ENCODE measurements around the gene CXCL3. TPM values are rescaled to one million over a fixed set of nuclear protein-coding genes. Genes with fewer than 3 reads are reported as not detected.

CXCL3 gene
- total and polyA plus RNA-seq, 9 of the 15 experiments (the other 6 are each of a cell fraction or from before 2014, with no cell fraction given), result 2.3 to 8.9 (median 6.1) TPM

DNA sequence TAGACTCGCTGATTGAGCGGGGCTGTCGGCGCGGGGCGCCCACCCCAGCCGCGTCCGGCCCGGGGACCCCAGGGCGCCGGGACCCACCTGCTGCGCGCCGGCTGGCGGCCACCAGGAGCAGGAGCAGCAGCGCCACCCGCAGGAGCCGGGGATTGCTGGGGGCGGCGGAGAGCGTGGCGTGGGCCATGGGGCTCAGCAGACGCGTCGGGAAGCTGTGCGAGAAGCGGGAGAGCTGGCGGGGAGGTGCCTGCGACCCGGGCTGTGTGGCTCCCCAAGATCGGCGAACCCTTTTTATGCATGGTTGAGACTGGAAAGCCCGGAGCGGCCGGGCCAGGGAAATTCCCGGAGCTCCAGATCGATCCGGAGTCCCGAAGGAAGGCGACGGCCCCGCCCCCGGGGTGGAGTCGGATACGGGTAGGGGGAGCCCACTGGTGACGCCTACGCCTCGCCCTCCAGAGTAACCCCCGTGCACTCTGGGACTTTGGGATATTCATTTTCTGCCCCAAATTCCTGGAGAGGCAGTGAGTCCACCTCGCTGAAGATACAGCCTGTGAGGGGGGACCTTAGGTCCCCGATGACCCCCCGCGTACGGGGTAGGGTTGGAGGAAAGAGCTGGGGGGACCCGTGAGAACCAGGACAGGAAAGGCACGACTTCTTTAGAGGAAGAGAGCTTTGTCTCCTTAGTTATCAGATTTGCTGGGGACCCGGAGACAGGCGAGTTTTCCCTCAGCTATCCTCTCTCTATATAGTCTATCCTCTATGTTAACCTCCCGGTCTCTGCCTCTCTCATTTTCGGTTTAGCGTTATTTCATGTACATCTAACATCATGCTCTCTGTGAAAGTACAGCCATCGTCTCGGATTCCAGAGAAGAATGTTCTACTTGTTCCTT lies at the start of gene CXCL3 (continued):
- TF ChIP-seq KDM5B (IDR thresholded peaks at IDR 0.05; ENCODE audit: insufficient replicate concordance, low read depth, low read length), result peak; percentile 71
- TF ChIP-seq ASH1L (IDR thresholded peaks at IDR 0.05; ENCODE audit: borderline replicate concordance, low read depth, partially characterized antibody), result no peak
- TF ChIP-seq ZKSCAN1 (IDR thresholded peaks at IDR 0.05; ENCODE audit: low read depth, low read length), result no peak
- TF ChIP-seq ZNF830 (CRISPR knock-in tag; IDR thresholded peaks at IDR 0.05), result no peak
- TF ChIP-seq, protein P1, sequence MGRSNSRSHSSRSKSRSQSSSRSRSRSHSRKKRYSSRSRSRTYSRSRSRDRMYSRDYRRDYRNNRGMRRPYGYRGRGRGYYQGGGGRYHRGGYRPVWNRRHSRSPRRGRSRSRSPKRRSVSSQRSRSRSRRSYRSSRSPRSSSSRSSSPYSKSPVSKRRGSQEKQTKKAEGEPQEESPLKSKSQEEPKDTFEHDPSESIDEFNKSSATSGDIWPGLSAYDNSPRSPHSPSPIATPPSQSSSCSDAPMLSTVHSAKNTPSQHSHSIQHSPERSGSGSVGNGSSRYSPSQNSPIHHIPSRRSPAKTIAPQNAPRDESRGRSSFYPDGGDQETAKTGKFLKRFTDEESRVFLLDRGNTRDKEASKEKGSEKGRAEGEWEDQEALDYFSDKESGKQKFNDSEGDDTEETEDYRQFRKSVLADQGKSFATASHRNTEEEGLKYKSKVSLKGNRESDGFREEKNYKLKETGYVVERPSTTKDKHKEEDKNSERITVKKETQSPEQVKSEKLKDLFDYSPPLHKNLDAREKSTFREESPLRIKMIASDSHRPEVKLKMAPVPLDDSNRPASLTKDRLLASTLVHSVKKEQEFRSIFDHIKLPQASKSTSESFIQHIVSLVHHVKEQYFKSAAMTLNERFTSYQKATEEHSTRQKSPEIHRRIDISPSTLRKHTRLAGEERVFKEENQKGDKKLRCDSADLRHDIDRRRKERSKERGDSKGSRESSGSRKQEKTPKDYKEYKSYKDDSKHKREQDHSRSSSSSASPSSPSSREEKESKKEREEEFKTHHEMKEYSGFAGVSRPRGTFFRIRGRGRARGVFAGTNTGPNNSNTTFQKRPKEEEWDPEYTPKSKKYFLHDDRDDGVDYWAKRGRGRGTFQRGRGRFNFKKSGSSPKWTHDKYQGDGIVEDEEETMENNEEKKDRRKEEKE (IDR thresholded peaks at IDR 0.05; ENCODE audit: borderline replicate concordance in 1 of 2, control insufficient read depth in 1 of 2, low read depth in 2 of 2, low read length in 1 of 2), result no peak
- 0 out of 2 replicates have a peak, but pooled peaks have one; percentile 5 for TF ChIP-seq TCF3 (CRISPR knock-in tag; IDR thresholded peaks at IDR 0.05)
- no peak for TF ChIP-seq CHD2 (IDR thresholded peaks at IDR 0.05; ENCODE audit: low read depth, low read length)
- no peak for TF ChIP-seq RAD51 (IDR thresholded peaks at IDR 0.05; ENCODE audit: borderline replicate concordance, low read depth)
- TF ChIP-seq HCFC1 (IDR thresholded peaks at IDR 0.05; ENCODE audit: low read depth, low read length), result no peak
- TF ChIP-seq, protein P2, sequence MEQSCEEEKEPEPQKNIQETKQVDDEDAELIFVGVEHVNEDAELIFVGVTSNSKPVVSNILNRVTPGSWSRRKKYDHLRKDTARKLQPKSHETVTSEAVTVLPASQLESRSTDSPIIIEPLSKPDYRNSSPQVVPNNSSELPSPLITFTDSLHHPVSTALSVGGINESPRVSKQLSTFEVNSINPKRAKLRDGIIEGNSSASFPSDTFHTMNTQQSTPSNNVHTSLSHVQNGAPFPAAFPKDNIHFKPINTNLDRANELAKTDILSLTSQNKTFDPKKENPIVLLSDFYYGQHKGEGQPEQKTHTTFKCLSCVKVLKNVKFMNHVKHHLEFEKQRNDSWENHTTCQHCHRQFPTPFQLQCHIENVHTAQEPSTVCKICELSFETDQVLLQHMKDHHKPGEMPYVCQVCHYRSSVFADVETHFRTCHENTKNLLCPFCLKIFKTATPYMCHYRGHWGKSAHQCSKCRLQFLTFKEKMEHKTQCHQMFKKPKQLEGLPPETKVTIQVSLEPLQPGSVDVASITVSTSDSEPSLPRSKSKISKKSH (CRISPR knock-in tag; IDR thresholded peaks at IDR 0.05), result no peak
- TF ChIP-seq, protein P3, sequence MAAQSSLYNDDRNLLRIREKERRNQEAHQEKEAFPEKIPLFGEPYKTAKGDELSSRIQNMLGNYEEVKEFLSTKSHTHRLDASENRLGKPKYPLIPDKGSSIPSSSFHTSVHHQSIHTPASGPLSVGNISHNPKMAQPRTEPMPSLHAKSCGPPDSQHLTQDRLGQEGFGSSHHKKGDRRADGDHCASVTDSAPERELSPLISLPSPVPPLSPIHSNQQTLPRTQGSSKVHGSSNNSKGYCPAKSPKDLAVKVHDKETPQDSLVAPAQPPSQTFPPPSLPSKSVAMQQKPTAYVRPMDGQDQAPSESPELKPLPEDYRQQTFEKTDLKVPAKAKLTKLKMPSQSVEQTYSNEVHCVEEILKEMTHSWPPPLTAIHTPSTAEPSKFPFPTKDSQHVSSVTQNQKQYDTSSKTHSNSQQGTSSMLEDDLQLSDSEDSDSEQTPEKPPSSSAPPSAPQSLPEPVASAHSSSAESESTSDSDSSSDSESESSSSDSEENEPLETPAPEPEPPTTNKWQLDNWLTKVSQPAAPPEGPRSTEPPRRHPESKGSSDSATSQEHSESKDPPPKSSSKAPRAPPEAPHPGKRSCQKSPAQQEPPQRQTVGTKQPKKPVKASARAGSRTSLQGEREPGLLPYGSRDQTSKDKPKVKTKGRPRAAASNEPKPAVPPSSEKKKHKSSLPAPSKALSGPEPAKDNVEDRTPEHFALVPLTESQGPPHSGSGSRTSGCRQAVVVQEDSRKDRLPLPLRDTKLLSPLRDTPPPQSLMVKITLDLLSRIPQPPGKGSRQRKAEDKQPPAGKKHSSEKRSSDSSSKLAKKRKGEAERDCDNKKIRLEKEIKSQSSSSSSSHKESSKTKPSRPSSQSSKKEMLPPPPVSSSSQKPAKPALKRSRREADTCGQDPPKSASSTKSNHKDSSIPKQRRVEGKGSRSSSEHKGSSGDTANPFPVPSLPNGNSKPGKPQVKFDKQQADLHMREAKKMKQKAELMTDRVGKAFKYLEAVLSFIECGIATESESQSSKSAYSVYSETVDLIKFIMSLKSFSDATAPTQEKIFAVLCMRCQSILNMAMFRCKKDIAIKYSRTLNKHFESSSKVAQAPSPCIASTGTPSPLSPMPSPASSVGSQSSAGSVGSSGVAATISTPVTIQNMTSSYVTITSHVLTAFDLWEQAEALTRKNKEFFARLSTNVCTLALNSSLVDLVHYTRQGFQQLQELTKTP (IDR thresholded peaks at IDR 0.05; ENCODE audit: low read depth in 1 of 2, partially characterized antibody in 2 of 2), result peak; percentile 75 to 78
- TF ChIP-seq ZNF134 (CRISPR knock-in tag; conservative IDR thresholded peaks at IDR 0.05), result no peak

All from K562 (cell line).